Measurements from ENCODE around the gene RRAS2.
"Not testable (repeated sequence)": the region's sequence is repeated elsewhere in the genome, so short reads cannot be mapped to it uniquely, and the experiment has no call there.

Gene RRAS2

DNA sequence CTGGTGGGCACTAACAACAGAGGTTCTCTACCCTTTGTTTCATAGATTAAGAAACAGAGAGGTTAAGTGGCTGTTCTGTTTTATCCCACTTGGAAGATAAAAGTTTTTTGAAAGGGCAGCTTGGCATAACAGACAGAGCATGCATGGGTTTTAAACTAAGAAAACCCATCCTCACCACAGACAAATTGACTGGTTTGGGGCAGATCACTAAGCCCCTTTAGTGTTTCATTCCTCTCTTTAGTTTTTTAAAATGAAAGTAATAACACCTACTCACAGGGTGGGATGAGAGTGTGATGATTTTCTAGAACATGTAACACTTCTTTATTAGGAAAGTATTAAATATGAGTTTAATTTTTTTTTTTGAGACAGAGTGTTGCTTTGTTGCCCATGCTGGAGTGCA, 12.3 kb upstream of the RRAS2 start:
- no peak for DNase-seq (ENCODE audit: low spot score)

GRCh38 chr11:14370496-14370895, 11.5 kb upstream of the RRAS2 start:
- no peak for DNase-seq (ENCODE audit: low spot score)

- DNase-seq (ENCODE audit: low spot score): no peak
Measured at GRCh38 chr11:14369598-14369997, 10.6 kb upstream of the RRAS2 start.

DNA sequence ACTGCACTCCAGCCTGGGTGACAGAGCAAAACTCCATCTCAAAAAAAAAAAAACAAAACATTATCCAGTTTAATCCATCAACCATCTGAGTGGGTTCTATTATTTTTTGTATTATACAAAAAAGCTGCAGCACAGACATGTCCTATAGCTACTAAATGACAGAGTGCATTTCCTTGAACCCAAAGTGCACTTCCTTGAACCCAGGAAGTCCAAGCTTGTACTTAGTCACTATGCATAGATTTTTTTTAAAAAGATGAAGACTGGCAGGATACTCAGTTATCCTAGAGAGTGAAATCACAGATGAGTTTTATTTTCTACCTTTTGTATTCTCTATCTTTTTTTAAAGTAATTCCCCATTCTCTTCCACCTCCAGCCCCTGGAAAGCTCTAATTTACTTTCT, 8.0 kb upstream of the RRAS2 start:
- DNase-seq (ENCODE audit: low spot score): no peak

DNA sequence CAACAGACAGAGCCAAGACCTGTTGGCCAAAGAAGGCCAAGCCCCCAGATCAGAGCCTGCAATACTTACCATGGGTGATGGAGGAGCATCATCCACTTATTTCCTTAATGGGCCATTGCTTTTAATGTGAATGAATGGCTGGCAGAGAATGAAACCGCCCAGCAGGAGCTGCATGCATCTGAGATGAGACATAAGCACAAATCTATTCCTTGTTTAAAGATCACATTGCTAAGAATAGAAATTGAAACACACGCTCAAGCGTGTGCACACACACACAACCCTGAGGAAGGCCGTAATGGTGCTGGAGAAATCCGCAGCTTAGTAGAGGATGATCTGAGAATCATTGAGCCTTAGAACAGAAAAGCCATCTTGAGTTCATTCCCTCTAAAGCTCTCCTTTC, 5.3 kb upstream of the RRAS2 start:
- no peak for DNase-seq (ENCODE audit: low spot score)

- no peak for DNase-seq (ENCODE audit: low spot score)
Measured at GRCh38 chr11:14362611-14363010, 3.6 kb upstream of the RRAS2 start.

DNA sequence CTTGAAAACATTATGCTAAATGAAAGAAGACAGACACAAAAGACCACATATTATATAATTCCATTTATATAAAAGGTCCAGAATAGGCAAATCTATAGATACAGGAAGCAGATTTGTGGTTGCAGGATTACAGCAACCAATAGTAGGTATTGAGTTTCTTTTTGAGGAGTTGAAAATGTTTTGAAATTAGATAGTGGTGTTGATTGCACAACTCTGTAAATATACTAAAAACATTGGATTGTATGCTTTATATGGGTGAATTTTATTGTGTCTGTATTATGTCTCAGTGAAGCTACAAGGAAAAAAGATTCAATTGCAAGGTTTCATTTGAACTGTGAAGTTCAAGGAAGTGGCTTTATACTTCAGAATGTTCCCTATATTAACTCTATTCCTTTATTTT, 3.0 kb upstream of the RRAS2 start:
- no peak for DNase-seq (ENCODE audit: low spot score)

DNA sequence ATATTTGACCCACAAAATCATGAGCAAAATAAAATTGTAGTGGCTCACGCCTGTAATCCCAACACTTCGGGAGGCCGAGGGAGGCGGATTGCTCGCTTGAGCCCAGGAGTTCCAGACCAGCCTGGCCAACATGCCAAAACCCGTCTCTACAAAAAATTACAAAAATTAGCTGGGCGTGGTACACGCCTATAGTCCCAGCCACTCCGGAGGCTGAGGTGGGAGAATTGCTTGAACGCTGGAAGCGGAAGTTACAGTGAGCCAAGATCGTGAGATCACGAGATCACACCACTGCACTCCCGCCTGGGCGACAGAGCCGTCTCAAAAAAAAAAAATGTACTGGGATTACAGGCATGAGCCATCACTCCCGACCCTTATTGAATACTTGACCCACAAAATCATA, 2.0 kb upstream of the RRAS2 start:
- no peak for DNase-seq (ENCODE audit: low spot score)

- peak; percentile 24 for DNase-seq (ENCODE audit: low spot score)
Measured at GRCh38 chr11:14359501-14360031, 583 bp upstream of the RRAS2 start.

- DNase-seq (ENCODE audit: low spot score): peak; percentile 86
Measured at GRCh38 chr11:14357881-14358728, 878 bp downstream of the RRAS2 start.

DNA sequence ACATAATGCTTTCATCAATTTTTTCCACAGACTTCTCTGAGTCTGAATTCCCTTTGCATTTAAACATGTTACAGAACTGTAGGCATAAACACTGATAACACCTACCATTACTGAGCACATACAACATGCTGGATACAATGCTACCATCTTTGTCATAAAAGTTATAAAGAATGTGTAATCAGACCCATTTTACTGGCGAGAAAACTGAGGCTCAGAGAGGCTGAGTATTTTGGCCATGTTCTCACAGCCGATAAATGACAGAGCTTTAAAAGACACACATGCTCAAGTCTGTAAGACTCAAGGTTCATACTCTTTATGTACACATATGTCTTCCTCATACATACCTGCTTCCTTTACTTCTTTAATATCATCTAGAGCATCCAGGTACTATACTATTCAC, 2.6 kb downstream of the RRAS2 start:
- DNase-seq (ENCODE audit: low spot score): no peak

DNA sequence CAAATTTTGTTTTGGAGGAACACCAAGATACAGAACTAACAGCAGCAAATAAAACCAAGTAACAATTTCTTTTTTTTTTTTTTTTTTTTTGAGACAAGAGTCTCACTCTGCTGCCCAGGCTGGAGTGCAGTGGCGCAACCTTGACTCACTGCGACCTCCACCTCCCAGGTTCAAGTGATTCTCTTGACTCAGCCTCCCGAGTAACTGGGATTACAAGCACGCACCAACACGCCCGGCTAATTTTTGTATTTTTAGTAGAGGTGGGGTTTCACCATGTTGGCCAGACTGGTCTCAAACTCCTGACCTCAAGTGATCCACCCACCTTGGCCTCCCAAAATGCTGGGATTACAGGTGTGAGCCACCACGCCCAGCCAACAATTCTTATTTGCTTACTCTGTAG, 4.4 kb downstream of the RRAS2 start:
- not testable (repeated sequence) for DNase-seq (ENCODE audit: low spot score)

GRCh38 chr11:14350716-14351238, 8.2 kb downstream of the RRAS2 start:
- no peak for DNase-seq (ENCODE audit: low spot score)

GRCh38 chr11:14350215-14350614, 8.8 kb downstream of the RRAS2 start:
- DNase-seq (ENCODE audit: low spot score): no peak

- no peak for DNase-seq (ENCODE audit: low spot score)
Measured at GRCh38 chr11:14347991-14348390, 11.0 kb downstream of the RRAS2 start.

DNA sequence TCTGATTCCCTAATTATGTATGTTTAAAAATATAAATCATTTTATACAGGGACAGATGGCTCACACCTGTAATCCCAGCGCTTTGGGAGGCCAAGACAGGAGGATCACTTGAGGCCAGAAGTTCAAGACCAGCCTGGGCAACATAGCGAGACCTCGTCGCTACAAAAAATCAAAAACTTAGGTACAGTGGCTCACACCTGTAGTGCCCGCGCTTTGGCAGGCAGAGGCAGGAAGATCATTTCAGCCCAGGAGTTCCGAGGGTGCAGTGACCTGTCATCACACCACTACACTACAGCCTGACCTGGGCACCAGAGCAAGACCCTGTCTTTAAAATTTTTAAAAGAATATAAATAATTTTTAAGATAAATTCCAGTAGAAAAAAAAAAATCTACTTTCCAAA, 11.5 kb downstream of the RRAS2 start:
- no peak for DNase-seq (ENCODE audit: low spot score)

DNA sequence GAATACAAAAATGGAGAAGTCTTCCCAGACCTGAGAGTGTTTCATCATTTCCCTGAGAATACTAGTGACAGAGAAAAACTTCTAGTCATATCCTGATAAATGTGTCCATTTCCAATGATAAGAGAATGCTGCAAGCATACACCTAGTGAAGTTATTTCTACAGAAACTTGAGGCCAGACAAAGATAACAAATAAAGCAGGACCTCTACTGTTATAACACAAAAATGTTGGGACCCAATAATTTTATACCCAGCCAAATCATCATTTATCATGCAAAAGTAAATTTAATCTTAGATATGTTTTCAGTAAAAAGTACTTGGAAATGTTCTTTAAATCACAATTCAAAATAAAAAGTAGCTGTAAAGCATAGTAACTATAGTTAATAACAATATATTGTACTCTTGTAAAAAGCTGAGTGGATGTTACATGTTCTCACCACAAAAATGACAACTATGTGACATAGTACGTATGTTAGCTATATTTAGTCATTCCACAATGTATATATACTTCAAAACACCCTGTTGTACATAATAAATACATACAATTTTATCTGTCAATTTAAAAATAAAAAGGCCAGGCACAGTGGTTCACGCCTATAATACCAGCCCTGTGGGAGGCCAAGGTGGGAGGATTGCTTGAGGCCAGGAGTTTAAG, 12.6 kb downstream of the RRAS2 start:
- no peak for DNase-seq (ENCODE audit: low spot score)

- no peak for DNase-seq (ENCODE audit: low spot score)
Measured at GRCh38 chr11:14345668-14346067, 13.3 kb downstream of the RRAS2 start.

DNA sequence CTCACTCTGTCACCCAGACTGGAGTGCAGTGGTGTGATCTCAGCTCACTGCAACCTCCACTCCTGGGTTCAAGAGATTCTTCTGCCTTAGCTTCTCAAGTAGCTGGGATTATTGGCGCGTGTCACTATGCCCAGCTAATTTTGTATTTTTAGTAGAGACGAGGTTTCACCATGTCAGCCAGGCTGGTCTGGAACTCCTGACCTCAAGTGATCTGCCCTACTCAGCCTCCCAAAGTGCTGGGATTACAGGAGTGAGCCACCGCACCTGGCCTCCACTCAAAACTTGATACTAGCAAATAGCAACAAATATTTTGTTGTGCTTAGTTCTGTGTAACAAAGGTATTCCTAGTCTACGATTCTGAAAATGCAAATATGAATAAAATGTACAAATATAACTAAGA, 14.0 kb downstream of the RRAS2 start:
- not testable (repeated sequence) for DNase-seq (ENCODE audit: low spot score)

DNA sequence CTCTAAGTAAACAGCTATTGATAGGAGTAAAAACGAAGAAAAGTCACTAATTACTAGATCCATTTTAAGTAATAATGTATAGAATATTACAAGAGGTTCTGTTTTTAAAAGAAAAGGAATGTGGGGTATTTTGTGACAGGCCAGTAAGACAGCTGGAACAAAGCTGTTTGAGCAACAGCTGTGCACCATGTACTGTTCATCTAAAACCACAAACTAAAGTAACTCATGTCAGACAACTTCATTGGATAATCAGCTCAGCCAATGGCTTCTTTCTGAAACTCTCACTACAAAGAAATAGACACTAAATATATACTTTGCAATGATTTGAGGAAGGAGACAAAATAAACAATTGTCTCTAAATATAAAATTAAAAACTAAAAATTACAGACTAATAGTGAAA, 16.1 kb downstream of the RRAS2 start:
- DNase-seq (ENCODE audit: low spot score): peak; percentile 53

DNA sequence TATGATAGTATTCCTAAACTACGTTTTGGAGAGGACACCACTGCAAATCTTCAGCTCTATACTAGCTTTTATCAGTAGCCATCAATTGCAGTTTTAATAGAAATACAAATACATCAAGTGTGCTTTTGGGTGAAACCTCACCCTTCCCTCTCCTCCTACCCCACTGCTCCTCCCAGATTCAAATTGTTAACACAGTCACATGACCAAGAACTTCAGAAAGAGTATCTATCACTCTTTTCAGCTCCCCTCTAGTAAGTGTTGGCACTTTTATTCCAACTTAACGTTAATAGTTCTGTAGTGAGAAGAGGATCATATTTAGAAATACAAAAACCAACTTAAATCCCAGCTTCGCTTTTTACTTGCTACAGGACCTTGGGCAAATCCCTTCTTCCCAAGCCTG, 17.0 kb downstream of the RRAS2 start:
- no peak for DNase-seq (ENCODE audit: low spot score)

DNA sequence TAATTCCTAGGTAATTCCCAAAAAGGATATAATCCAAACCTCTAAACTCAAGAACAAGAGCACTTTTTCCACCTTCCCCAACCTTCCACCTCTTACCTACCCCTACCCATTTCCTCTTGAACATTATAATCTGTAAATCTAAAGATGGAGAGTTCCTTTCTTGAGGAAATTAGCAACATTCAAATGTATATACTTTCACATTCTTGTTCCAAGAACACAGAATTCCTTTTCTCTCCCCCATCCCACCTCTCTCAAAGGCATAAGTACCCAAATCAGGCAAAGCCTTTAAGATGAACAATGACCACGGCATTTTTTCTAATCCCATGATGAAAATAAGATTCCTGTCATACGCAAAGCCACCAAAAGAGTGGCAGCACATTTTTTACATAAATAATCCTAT, 18.3 kb downstream of the RRAS2 start:
- DNase-seq (ENCODE audit: low spot score): no peak

DNA sequence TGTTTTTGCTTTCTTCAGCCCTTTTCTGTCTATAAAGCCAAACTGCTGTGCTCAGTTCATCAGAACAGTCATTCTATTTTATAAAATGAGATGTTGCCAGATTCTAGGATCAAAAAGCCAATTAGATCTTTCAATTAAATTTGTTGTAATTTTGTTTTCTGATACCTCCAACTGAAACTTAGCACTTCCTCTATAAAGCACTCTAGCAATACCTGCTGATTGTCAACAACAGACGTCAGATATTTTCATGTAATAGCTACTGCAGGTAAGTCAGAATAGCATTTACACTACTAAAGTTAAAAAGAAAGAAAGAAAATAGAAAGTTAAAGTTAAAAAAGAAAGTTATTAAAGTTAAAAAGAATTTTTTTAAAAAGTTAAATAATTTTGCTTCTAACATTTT, 19.6 kb downstream of the RRAS2 start:
- DNase-seq (ENCODE audit: low spot score): no peak

Measured in GM03348 (cell line).